Measurements from ENCODE around the gene RPL21.
"Not testable (repeated sequence)": the region's sequence is repeated elsewhere in the genome, so short reads cannot be mapped to it uniquely, and the experiment has no call there.

RPL21 gene

DNA sequence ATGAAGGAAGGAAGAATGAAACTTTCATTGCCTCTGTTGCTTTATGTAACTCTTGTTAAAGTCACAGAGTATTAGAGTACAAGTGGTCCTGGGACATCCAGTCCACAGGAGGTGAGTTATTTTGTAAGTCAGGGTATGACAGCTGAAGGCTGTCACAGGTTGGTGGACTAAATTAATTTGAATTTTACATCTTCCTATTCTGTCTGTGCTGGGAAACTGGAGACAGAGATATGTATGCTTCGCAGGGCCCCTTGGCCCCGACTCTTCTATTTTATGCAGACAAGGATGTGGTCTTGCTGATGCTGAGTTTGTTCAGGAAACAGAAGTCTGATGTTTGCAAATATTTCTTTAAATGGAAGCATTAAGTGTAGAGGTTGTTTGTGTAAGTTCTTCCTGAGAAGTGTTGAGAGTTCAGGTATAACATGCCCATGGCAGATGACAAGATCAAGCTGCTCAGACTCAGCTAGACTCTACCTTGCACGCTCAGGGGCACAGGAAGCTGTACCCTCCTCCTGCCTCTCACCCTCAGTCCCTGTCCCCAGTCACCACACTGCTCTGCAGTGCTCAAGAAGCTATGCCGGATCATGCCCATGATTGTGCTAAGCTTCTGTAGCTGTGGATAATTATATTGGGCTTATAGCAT is 42.6 kb downstream of the RPL21 start:
- no peak overlapping the region for H3K4me3 ChIP-seq (replicated peaks; ENCODE audit: low read depth, low read length)
- DNase-seq (ENCODE audit: low read depth) = no peak
- no peak for TF ChIP-seq CTCF (IDR thresholded peaks at IDR 0.05; ENCODE audit: low read length, missing control alignments)

- no peak for DNase-seq (ENCODE audit: low read depth)
- no peak for TF ChIP-seq CTCF (IDR thresholded peaks at IDR 0.05; ENCODE audit: low read length, missing control alignments)
- H3K4me3 ChIP-seq (replicated peaks; ENCODE audit: low read depth, low read length) = no peak overlapping the region
Observed at GRCh38 chr13:27295096-27295495, 43.7 kb downstream of the RPL21 start.

DNA sequence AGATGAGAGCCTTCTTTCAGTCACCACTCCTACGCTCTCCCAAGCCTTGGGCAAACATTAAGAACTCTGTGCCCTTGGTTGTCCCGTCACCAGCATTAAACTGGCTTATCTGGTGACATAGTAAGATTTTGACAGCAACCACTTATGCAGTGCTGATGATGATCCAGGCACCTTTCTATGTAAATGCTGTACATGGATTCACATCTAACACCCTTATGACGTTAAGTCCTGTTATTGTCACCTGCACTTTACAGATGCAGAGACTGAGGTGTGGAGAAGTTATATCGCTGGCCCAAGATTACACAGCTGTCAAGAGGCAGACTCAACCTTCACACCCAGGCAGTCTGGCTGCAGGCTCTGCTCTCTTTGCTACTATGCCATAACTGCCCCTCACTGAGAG is 44.3 kb downstream of the RPL21 start:
- no peak for TF ChIP-seq CTCF (IDR thresholded peaks at IDR 0.05; ENCODE audit: low read length, missing control alignments)
- H3K4me3 ChIP-seq (replicated peaks; ENCODE audit: low read depth, low read length) = no peak overlapping the region
- no peak for DNase-seq (ENCODE audit: low read depth)

GRCh38 chr13:27296496-27296895 is 45.1 kb downstream of the RPL21 start:
- H3K4me3 ChIP-seq (replicated peaks; ENCODE audit: low read depth, low read length) = no peak overlapping the region
- TF ChIP-seq CTCF (IDR thresholded peaks at IDR 0.05; ENCODE audit: low read length, missing control alignments) = no peak
- no peak for DNase-seq (ENCODE audit: low read depth)

- no peak for TF ChIP-seq CTCF (IDR thresholded peaks at IDR 0.05; ENCODE audit: low read length, missing control alignments)
- H3K4me3 ChIP-seq (replicated peaks; ENCODE audit: low read depth, low read length) = no peak overlapping the region
- DNase-seq (ENCODE audit: low read depth) = no peak
Observed at GRCh38 chr13:27298849-27299248, 47.5 kb downstream of the RPL21 start.

DNA sequence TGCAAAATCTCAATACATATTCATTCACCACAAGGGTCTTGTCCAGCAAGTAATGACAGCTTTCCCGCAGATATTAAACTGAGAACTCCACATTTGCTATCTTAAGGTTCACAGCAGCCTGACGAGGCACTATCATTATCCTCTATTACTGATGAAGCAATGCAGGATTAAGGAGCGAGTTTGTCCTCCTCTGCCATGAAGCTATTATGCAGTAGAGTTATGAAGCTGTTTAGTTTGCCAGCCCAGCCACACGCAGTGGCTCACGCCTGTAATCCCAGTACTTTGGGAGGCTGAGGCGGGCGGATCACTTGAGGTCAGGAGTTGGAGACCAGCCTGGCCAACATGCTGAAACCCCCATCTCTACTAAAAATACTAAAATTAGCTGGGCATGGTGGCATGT is 49.0 kb downstream of the RPL21 start:
- not testable (repeated sequence) for H3K4me3 ChIP-seq (replicated peaks; ENCODE audit: low read depth, low read length); DNase-seq (ENCODE audit: low read depth)

DNA sequence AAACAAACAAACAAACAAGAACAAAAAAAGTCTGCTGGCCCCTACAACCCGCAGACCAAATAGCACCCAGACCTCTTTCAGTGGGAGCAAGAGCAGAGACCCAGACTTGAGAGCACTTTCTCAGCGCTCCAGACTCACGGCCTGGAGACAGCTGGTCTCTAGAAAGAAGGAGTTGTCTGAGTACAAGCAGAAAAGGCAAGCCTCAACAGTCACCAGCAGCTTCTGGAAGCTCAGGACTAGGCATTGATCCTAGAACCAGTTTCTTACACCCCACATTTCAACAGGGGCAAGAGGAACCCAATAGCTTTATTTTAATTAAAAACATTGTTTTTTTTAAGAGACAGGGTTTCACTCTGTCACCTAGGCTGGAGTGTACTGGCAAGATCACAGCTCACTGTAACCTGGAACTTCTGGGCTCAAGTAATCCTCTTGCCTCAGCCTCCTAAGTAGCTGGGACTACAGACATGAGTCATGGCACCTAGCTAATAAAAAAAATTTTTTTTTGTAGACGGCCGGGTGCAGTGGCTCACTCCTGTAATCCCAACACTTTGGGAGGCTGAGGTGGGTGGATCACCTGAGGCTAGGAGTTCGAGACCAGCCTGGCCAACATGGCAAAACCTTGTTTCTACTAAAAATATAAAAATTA is 49.7 kb downstream of the RPL21 start:
- TF ChIP-seq CTCF (IDR thresholded peaks at IDR 0.05; ENCODE audit: low read length, missing control alignments) = no peak
- H3K4me3 ChIP-seq (replicated peaks; ENCODE audit: low read depth, low read length) = no peak overlapping the region
- no peak for DNase-seq (ENCODE audit: low read depth)
